GM19463 (cell line): Measurements from ENCODE around the gene FAR1.

Experiments used
- ATAC-seq: cut with Tn5 transposase; IDR thresholded peaks from one replicate; pipeline ENCODE4 v1.9.1; 2021; ENCODE audit warnings: mild to moderate bottlenecking, moderate library complexity; ENCODE audit not compliant: unreplicated experiment

Gene FAR1

DNA sequence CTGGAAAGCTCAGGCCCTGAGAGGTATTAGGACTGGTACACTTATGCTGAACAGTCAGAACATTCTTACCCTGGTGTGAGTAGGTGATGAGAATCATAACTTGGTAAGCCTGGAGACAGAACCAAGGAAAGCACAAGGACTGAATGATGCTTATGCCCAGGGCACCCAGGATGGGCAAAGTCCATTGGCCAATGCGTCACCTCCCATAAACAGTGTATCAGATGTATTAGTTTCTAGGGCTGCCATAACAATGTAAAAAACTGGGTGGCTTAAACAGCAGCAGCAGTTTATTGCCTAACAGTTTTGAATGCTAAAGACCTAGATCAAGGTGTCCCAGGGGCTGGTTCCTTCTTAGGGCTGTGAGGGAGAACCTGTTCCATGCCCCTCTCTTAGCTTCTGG is 107.0 kb downstream of the FAR1 start:
- ATAC-seq, result no peak

DNA sequence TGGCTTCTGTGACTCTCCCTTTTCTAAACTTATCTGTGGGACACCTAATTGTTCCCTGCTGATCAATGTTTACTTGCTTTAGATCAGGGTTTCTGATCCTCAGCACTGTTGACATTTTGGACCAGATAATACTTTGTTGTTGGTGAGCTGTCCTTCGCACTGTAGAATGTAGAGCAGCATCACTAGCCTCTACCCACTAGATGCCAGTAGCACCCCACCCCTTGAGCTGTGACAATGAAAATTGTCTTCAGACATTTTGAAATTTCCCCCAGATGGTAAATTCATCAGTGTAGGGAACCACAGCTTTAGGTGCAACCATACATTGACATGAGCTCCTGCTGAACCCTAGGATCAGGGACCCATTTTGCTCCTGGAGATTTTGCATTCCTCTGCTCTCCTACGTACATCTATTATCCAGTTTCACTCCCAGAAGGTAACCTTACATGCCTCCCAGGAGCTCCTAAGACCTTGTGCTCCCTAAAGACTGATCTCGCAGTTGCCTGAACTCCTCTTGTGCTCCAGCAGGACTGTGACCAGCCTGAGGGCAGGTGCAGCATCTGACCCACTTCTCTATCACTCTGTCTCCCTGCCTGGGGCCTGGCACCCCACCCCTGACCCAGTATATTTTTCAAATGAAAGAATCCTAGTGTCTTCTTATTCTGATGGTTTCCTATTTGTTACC is 107.8 kb downstream of the FAR1 start:
- ATAC-seq, result no peak

DNA sequence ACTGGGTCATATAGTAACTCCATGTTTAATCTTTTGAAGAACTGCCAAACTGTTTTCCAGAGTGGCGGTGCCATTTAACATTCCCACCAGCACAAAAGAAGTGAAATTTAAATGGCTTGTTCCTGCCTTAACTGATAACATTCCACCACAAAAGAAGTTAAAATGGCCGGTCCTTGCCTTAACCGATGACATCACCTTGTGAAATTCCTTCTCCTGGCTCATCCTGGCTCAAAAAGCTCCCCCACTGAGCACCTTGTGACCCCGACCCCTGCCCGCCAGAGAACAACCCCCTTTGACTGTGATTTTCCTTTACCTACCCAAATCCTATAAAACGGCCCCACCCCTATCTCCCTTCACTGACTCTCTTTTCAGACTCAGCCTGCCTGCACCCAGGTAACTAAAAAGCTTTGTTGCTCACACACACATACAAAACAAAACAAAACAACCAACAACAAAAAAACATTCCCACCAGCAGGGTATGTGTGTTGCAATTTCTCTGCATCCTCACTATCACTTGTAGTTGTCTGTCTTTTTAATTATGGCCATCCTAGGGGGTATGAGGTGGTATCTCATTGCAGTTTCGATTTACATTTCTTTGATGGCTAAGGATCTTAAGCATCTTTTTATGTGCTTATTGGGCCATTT is 109.0 kb downstream of the FAR1 start:
- ATAC-seq, result no peak

DNA sequence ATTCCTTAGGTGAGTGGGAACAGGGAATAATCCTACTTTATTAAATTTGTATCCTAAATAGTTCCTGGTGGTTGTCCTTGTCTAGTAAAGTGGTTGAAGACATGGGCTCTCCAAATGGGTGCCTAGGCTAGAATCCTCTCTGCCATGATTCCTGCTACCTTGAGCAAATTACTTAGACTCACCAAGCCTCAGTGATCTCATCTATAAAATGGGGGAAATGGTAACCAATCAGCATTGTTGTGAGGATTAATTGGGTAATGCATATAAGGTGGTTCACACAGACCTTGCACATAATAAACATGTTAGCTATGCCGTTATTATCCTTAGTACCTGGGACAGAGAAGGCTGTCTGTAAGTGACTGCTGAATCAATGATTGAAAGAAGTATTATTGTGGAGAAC is 109.9 kb downstream of the FAR1 start:
- ATAC-seq, result no peak

DNA sequence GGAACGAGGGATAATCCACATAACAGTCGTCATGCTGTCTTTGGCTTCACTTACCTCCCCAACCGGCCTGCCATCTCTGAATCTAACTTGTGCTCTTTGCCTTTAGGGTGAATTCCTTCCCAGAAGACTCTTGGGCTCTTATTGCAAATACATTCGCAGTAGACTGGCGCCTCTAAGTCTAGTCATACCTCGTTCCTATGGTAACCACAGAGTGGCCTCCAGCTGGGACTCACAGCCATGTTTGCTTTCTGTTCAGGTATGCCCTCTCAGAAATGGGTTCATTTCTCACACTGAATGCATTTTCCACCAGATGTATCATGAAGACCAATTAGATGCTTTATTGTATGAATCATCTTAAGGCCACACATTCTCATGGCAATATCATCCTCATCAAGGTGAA is 112.7 kb downstream of the FAR1 start:
- ATAC-seq, result no peak
